Peyer's patch (tissue), 4 donors: ENCODE measurements around the gene PPP1R14C. TPM values are rescaled to one million over a fixed set of nuclear protein-coding genes. Genes with fewer than 3 reads are reported as not detected.

Source experiments
- DNase-seq, 3 donors: peaks; one replicate each; pipeline ENCODE4 v3.0.0-alpha.2; 2017 to 2019
- H3K27ac ChIP-seq, 4 donors: fragments of 200-600 bp; sonication (generic); one replicate each; pipeline ENCODE4 v1.5.1; 2016 to 2019
- H3K27me3 ChIP-seq, 2 donors: fragments of 200-600 bp; sonication (generic); one replicate each; pipeline ENCODE4 v1.5.1; 2019
- H3K36me3 ChIP-seq, 3 donors: fragments of 200-600 bp; sonication (generic); one replicate each; pipeline ENCODE4 v1.5.1; 2016 to 2019
- H3K4me1 ChIP-seq, 4 donors: fragments of 200-600 bp; sonication (generic); one replicate each; pipeline ENCODE4 v1.5.1; 2016 to 2019
- H3K4me3 ChIP-seq, 4 donors: fragments of 200-600 bp; sonication (generic); 1 replicate in 3 of 4; 2 replicates in 1 of 4; pipeline ENCODE4 v1.5.1; 2016 to 2019; ENCODE audit warnings: mild to moderate bottlenecking in 1 of 4
- H3K9me3 ChIP-seq, 4 donors: fragments of 200-600 bp; sonication (generic); one replicate each; pipeline ENCODE4 v1.5.1; 2016 to 2019; ENCODE audit warnings: mild to moderate bottlenecking in 1 of 4
- POLR2A ChIP-seq, 2 donors: fragments of 450-650 bp; IDR thresholded peaks; one replicate each; pipeline ENCODE4 v1.5.1; 2017; ENCODE audit warnings: antibody characterized with exemption in 2 of 2, mild to moderate bottlenecking in 2 of 2, moderate library complexity in 2 of 2
- total RNA-seq, 4 donors: library from RNA; depleted of rRNA; stranded (reverse); fragments of >200 nt; gene quantifications; one replicate each; pipeline ENCODE4 v1.1.0, GENCODE V29; 2016
- TF ChIP-seq, protein P1 (sequence below), 6 experiments: fragments of 450-650 bp in 4 of 6; fragments of 200-600 bp in 2 of 6; sonication (generic) in 1 of 6; IDR thresholded peaks; one replicate each; pipeline ENCODE4 v1.5.1; 2017 to 2019; ENCODE audit warnings: antibody characterized with exemption in 6 of 6, mild to moderate bottlenecking in 3 of 6, moderate library complexity in 1 of 6

PPP1R14C gene
- total RNA-seq, 4 donors from 2014 or later: 4.4 to 21.2 (median 10.2) TPM

DNA sequence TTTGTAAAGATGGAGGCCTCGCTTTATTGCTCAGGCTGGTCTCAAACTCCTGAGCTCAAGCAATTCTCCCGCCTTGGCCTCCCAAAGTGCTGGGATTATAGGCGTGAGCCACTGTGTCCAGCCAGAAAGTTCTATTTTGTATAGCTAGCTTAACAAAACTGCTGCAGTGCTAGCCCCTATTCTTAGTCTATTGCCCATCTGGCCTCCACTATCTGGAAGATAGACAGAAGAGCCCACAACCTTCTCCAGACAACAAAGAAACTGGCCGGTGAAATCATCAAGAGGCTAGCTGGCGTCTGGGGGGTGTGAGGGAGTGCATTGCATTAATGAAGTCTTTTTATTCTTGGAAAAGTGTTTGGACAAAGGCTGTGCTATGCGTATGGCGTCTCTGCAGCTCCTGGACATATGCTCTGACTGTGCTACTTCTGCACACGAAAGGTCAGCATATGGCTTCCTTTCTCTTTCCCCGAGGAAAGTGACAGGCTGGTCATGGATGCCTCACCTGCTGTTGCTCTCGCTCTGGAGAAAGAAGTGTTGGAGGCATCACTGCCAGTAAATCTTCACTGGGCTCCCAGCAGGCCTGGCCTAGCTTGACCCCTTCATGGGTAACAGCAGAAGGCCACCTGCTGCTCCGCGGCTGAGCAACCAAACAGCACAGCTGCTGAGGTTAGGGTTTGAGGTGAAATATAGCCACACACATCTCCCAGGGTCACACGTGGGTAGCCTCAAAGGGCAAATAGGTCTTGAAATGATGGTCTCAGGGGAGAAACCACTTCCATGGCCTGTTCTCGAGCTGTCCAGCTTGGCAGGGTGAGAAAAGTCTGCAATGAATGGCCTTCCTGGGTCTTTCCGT is 130.8 kb downstream of the PPP1R14C start:
- TF ChIP-seq, protein P1, sequence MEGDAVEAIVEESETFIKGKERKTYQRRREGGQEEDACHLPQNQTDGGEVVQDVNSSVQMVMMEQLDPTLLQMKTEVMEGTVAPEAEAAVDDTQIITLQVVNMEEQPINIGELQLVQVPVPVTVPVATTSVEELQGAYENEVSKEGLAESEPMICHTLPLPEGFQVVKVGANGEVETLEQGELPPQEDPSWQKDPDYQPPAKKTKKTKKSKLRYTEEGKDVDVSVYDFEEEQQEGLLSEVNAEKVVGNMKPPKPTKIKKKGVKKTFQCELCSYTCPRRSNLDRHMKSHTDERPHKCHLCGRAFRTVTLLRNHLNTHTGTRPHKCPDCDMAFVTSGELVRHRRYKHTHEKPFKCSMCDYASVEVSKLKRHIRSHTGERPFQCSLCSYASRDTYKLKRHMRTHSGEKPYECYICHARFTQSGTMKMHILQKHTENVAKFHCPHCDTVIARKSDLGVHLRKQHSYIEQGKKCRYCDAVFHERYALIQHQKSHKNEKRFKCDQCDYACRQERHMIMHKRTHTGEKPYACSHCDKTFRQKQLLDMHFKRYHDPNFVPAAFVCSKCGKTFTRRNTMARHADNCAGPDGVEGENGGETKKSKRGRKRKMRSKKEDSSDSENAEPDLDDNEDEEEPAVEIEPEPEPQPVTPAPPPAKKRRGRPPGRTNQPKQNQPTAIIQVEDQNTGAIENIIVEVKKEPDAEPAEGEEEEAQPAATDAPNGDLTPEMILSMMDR (IDR thresholded peaks at IDR 0.05): no peak
- TF ChIP-seq POLR2A (IDR thresholded peaks at IDR 0.05): no peak
- no peak for DNase-seq
- Histone ChIP-seq H3K36me3 (no peaks in the 10 kb centered on the region), H3K27ac (no peak overlapping the region), H3K4me3 (no peak overlapping the region), H3K9me3 (no peaks in the 10 kb centered on the region), H3K4me1 (no peaks in the 10 kb centered on the region), H3K27me3 (no peaks in the 10 kb centered on the region)

- no peaks in the 10 kb centered on the region for H3K36me3 ChIP-seq
- H3K9me3 ChIP-seq: no peaks in the 10 kb centered on the region
- no peaks in the 10 kb centered on the region for H3K27me3 ChIP-seq
- TF ChIP-seq POLR2A (IDR thresholded peaks at IDR 0.05): no peak
- TF ChIP-seq, protein P1 (IDR thresholded peaks at IDR 0.05): no peak
- no peaks in the 10 kb centered on the region for H3K4me1 ChIP-seq
- H3K27ac ChIP-seq: no peak overlapping the region
- no peak overlapping the region for H3K4me3 ChIP-seq
- DNase-seq: no peak
Measured at GRCh38 chr6:150275489-150275888, 132.6 kb downstream of the PPP1R14C start.

DNA sequence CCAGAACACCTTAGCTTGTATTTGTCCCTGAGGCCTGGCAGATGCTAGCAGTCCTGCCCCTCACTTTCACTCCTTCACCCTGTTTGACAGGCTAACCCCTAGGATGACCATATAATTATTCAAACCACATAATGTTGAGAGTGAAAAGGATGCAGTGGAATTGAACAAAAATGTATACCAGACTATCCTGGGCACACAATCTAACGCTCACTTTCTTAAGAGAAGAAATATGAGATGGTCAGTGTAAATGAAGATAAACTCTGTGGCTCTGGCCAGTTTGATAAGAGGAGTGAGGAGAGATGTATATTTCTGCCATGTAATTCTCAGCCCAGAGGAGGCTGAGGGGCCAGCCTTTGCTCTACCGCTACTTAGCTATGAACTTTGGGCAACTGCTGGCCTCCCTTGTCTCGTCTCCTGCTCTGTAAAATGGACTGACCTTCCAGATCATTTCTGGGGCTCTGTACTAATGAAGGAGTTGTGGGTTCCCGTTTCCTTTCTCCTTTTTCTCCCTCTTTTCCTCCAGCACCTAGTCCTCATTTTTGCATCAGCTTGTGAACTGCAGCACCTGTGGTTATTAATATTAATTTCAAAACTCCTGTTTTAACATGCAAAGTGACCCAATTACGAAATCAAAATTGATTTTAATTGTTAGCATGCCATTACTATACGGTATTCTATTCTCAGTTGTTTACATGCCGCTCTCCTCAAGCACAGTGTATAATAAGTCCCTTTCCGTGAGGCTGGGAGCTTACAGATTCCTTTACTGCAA is 133.5 kb downstream of the PPP1R14C start:
- H3K27me3 ChIP-seq: no peaks in the 10 kb centered on the region
- TF ChIP-seq POLR2A (IDR thresholded peaks at IDR 0.05): no peak
- H3K4me3 ChIP-seq: no peak overlapping the region
- no peaks in the 10 kb centered on the region for H3K4me1 ChIP-seq
- H3K27ac ChIP-seq: no peak overlapping the region
- H3K9me3 ChIP-seq: no peaks in the 10 kb centered on the region
- no peak for DNase-seq
- no peaks in the 10 kb centered on the region for H3K36me3 ChIP-seq

DNA sequence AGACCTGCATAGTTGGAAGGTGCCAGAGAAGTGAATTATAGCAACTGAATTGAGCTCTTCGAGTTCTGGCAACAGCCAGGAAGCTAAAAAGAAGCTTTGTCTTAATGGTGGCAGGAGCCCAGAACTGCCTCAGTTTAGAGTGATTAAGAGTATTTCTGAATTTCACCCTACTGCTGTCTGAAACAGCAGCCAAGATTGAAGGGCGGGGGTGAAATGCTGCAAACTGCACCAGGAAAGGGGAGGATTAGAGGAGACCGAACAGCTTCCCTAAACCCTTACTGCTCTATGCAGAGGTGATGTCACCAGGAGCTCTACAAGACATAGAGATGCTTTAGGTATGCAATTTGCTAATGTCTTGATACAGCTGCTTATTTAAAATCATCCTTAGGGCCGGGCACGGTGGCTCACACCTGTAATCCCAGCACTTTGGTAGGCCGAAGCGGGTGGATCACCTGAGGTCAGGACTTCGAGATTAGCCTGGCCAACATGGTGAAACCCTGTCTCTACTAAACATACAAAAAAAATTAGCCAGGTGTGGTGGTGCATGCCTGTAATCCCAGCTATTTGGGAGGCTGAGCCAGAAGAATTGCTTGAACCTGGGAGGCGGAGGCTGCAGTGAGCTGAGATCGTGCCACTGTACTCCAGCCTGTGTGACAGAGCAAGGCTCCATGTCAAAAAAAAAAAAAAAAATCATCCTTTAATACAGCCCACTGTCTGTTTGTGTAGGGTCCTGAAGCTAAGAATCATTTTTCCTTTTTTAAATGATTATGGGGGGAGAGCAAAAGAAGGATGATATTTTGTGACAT is 134.3 kb downstream of the PPP1R14C start:
- no peak for DNase-seq

DNA sequence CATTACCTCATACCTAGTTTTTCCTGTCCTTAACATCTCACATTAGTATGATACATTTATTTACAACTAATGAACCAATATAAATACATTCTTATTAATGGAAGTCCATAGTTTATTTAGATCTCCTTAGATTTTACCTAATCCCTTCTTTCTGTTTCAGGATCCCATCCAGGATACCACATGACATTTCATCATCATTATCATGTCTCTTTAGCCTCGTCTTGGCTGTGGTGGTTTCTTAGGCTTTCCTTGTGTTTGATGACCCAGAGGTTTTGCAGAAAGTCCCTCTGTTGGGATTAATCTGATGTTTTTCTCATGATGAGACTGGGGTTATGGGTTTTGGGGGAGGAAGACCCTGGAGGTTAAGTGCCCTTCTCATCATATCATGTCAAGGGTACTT is 136.7 kb downstream of the PPP1R14C start:
- H3K4me3 ChIP-seq: no peak overlapping the region
- H3K36me3 ChIP-seq: no peaks in the 10 kb centered on the region
- no peaks in the 10 kb centered on the region for H3K4me1 ChIP-seq
- H3K9me3 ChIP-seq: no peaks in the 10 kb centered on the region
- H3K27ac ChIP-seq: no peak overlapping the region
- no peaks in the 10 kb centered on the region for H3K27me3 ChIP-seq
- no peak for TF ChIP-seq POLR2A (IDR thresholded peaks at IDR 0.05)
- TF ChIP-seq, protein P1 (IDR thresholded peaks at IDR 0.05): no peak
- DNase-seq: no peak

More for the DNA sequence above, 134.3 kb downstream of the PPP1R14C start:
- Histone ChIP-seq H3K9me3 (no peaks in the 10 kb centered on the region), H3K27me3 (no peaks in the 10 kb centered on the region), H3K27ac (no peak overlapping the region), H3K4me3 (no peak overlapping the region), H3K4me1 (no peaks in the 10 kb centered on the region), H3K36me3 (no peaks in the 10 kb centered on the region)
- TF ChIP-seq, protein P1 (IDR thresholded peaks at IDR 0.05): no peak
- TF ChIP-seq POLR2A (IDR thresholded peaks at IDR 0.05): no peak
